Neuronal stem cell (in vitro differentiated cells): ENCODE results near the gene OR2AT4.

Experiments used
- DNase-seq: peaks from one replicate; pipeline ENCODE4 v3.0.0-alpha.2; 2013; ENCODE audit warnings: low spot score
- H2AFZ ChIP-seq: one replicate; pipeline ENCODE4 v1.6.1; 2013; ENCODE audit warnings: mild to moderate bottlenecking, low read length, inconsistent platforms
- H2AK5ac ChIP-seq: 2 replicates; pipeline ENCODE4 v1.6.1; 2013; ENCODE audit warnings: low read depth, mild to moderate bottlenecking, inconsistent platforms, low read length, moderate library complexity, mixed read lengths
- H2BK120ac ChIP-seq: 2 replicates; pipeline ENCODE4 v1.6.1; 2013; ENCODE audit warnings: low read depth, mild to moderate bottlenecking, inconsistent platforms, low read length, moderate library complexity, mixed read lengths
- H2BK12ac ChIP-seq: one replicate; pipeline ENCODE4 v1.6.1; 2013; ENCODE audit warnings: low read length, inconsistent platforms
- H2BK15ac ChIP-seq: 2 replicates; pipeline ENCODE4 v1.6.1; 2013; ENCODE audit warnings: mild to moderate bottlenecking, low read length, inconsistent platforms, mixed read lengths
- H2BK5ac ChIP-seq: one replicate; pipeline ENCODE4 v1.6.1; 2013; ENCODE audit warnings: inconsistent platforms, mild to moderate bottlenecking, low read length, moderate library complexity
- H3K14ac ChIP-seq: one replicate; pipeline ENCODE4 v1.6.1; 2013; ENCODE audit warnings: low read length, inconsistent platforms
- H3K18ac ChIP-seq: 2 replicates; pipeline ENCODE4 v1.6.1; 2013; ENCODE audit warnings: low read length, inconsistent platforms
- H3K23ac ChIP-seq: 2 replicates; pipeline ENCODE4 v1.6.1; 2013; ENCODE audit warnings: low read depth, mild to moderate bottlenecking, mixed read lengths, low read length, inconsistent platforms; ENCODE audit not compliant: poor library complexity
- H3K27ac ChIP-seq: replicated peaks from 3 replicates; pipeline ENCODE4 v1.5.1; 2013; ENCODE audit warnings: low read length, inconsistent platforms
- H3K27me3 ChIP-seq, 3 experiments: 2 replicates each; pipeline ENCODE4 v1.6.1; 2013; ENCODE audit warnings: low read length in 3 of 3, mild to moderate bottlenecking in 2 of 3, inconsistent platforms in 1 of 3, low read depth in 1 of 3, mixed read lengths in 1 of 3, moderate library complexity in 1 of 3; ENCODE audit not compliant: control insufficient read depth in 3 of 3, insufficient read depth in 3 of 3
- H3K36me3 ChIP-seq, 2 donors: replicated peaks in 1 of 2; 2 replicates each; pipeline ENCODE4 v1.6.1; 2013; ENCODE audit warnings: low read length in 2 of 2; ENCODE audit not compliant: control insufficient read depth in 2 of 2, insufficient read depth in 2 of 2
- H3K4ac ChIP-seq: 2 replicates; pipeline ENCODE4 v1.6.1; 2013; ENCODE audit warnings: inconsistent platforms, mild to moderate bottlenecking, low read length, moderate library complexity
- H3K4me1 ChIP-seq, 2 donors: 1 replicate in 1 of 2; 2 replicates in 1 of 2; pipeline ENCODE4 v1.6.1; 2013; ENCODE audit warnings: low read length in 2 of 2, low read depth in 1 of 2; ENCODE audit not compliant: control insufficient read depth in 2 of 2, insufficient read depth in 1 of 2
- H3K4me2 ChIP-seq: one replicate; pipeline ENCODE4 v1.6.1; 2013; ENCODE audit warnings: mild to moderate bottlenecking, low read length, inconsistent platforms; ENCODE audit not compliant: insufficient read depth, poor library complexity, severe bottlenecking
- H3K4me3 ChIP-seq, 2 donors: 2 replicates each; pipeline ENCODE4 v1.5.1; 2013; ENCODE audit warnings: low read length in 2 of 2, mild to moderate bottlenecking in 2 of 2, inconsistent platforms in 1 of 2, moderate library complexity in 1 of 2
- H3K79me1 ChIP-seq: one replicate; pipeline ENCODE4 v1.6.1; 2013; ENCODE audit warnings: low read depth, mild to moderate bottlenecking, inconsistent platforms, low read length, moderate library complexity
- H3K9ac ChIP-seq: one replicate; pipeline ENCODE4 v1.6.1; 2013; ENCODE audit warnings: mild to moderate bottlenecking, low read depth, low read length, inconsistent platforms; ENCODE audit not compliant: poor library complexity
- H3K9me3 ChIP-seq, 2 donors: replicated peaks in 1 of 2; 2 replicates each; pipeline versions ENCODE3 to v1.6.1; 2013; ENCODE audit warnings: low read length in 2 of 2, mild to moderate bottlenecking in 2 of 2, inconsistent platforms in 1 of 2, low read depth in 1 of 2, mixed read lengths in 1 of 2, moderate library complexity in 1 of 2; ENCODE audit not compliant: control insufficient read depth in 2 of 2, insufficient read depth in 1 of 2
- H4K8ac ChIP-seq: one replicate; pipeline ENCODE4 v1.6.1; 2013; ENCODE audit warnings: low read depth, mild to moderate bottlenecking, inconsistent platforms, low read length, moderate library complexity
- H4K91ac ChIP-seq: one replicate; pipeline ENCODE4 v1.6.1; 2013; ENCODE audit warnings: low read length, low read depth, mild to moderate bottlenecking, inconsistent platforms; ENCODE audit not compliant: poor library complexity
- whole genome bisulfite sequencing, 2 donors: extraction: QIAGEN DNeasy Blood & Tissue Kit; methylation state at CpG; one replicate each; pipeline ENCODE4 v1.1.7; 2013; ENCODE audit warnings: missing lambda C conversion rate in 2 of 2, mixed read lengths in 1 of 2; ENCODE audit not compliant: insufficient read length in 2 of 2, insufficient replicate concordance in 1 of 2; ENCODE audit errors: extremely low coverage in 2 of 2; 5-methylcytosine and 5-hydroxymethylcytosine counted together

OR2AT4 gene

GRCh38 chr11:75040167-75040770, 56.4 kb downstream of the OR2AT4 start:
- DNase-seq = no peak
- H3K27me3 ChIP-seq = no peaks in the 10 kb centered on the region
- H3K4ac ChIP-seq = no peak overlapping the region
- no peak overlapping the region for H3K4me2 ChIP-seq
- H3K4me1 ChIP-seq = peaks cover 0 to 3% of the 10 kb centered on the region in 2 donors
- H3K18ac ChIP-seq = no peak overlapping the region
- H3K36me3 ChIP-seq = no peaks in the 10 kb centered on the region
- H2BK12ac ChIP-seq = no peak overlapping the region
- no peak overlapping the region for H2BK15ac ChIP-seq
- no peak overlapping the region for H2BK120ac ChIP-seq
- H3K79me1 ChIP-seq = no peaks in the 10 kb centered on the region
- no peak overlapping the region for H2BK5ac ChIP-seq
- H4K91ac ChIP-seq = no peak overlapping the region
- H3K27ac ChIP-seq = no peak overlapping the region
- H3K9me3 ChIP-seq = no peaks in the 10 kb centered on the region
- H4K8ac ChIP-seq = no peak overlapping the region
- WGBS, 2 donors = no CpG with 5 or more reads among the region's 11 CpGs
- no peak overlapping the region for H3K14ac ChIP-seq
- H2AFZ ChIP-seq = no peak overlapping the region
- no peak overlapping the region for H3K4me3 ChIP-seq
- no peak overlapping the region for H3K9ac ChIP-seq
- no peak overlapping the region for H2AK5ac ChIP-seq
- H3K23ac ChIP-seq = no peak overlapping the region

- Histone ChIP-seq H3K4me1 (peaks cover 0 to 3% of the 10 kb centered on the region in 2 donors), H3K23ac (no peak overlapping the region), H3K4ac (no peak overlapping the region), H3K4me2 (no peak overlapping the region), H3K79me1 (no peaks in the 10 kb centered on the region), H2AK5ac (no peak overlapping the region), H3K14ac (no peak overlapping the region), H4K8ac (no peak overlapping the region), H2BK120ac (no peak overlapping the region), H3K36me3 (no peaks in the 10 kb centered on the region), H4K91ac (no peak overlapping the region), H3K27me3 (no peaks in the 10 kb centered on the region), H3K27ac (no peak overlapping the region), H2BK12ac (no peak overlapping the region), H2AFZ (no peak overlapping the region), H3K9me3 (no peaks in the 10 kb centered on the region), H2BK15ac (no peak overlapping the region), H3K4me3 (no peak overlapping the region), H3K9ac (peak overlapping the region; percentile 75), H2BK5ac (no peak overlapping the region), H3K18ac (no peak overlapping the region)
- WGBS, 2 donors = no CpG with 5 or more reads among the region's 3 CpGs
- no peak for DNase-seq
Observed at GRCh38 chr11:75035911-75036565, 60.6 kb downstream of the OR2AT4 start.

GRCh38 chr11:75035256-75035655, 61.4 kb downstream of the OR2AT4 start:
- H2AFZ ChIP-seq = no peak overlapping the region
- WGBS, 2 donors = no CpG with 5 or more reads among the region's 5 CpGs
- no peak overlapping the region for H2BK12ac ChIP-seq
- no peak overlapping the region for H2BK15ac ChIP-seq
- H3K36me3 ChIP-seq = no peaks in the 10 kb centered on the region
- H4K8ac ChIP-seq = no peak overlapping the region
- H2BK5ac ChIP-seq = no peak overlapping the region
- no peak overlapping the region for H2BK120ac ChIP-seq
- no peaks in the 10 kb centered on the region for H3K9me3 ChIP-seq
- H3K4me1 ChIP-seq = peaks cover 0 to 3% of the 10 kb centered on the region in 2 donors
- H2AK5ac ChIP-seq = no peak overlapping the region
- H3K23ac ChIP-seq = no peak overlapping the region
- no peak overlapping the region for H3K27ac ChIP-seq
- no peaks in the 10 kb centered on the region for H3K79me1 ChIP-seq
- no peak for DNase-seq
- H3K18ac ChIP-seq = no peak overlapping the region
- H3K4ac ChIP-seq = no peak overlapping the region
- H3K14ac ChIP-seq = no peak overlapping the region
- H4K91ac ChIP-seq = no peak overlapping the region
- no peak overlapping the region for H3K4me2 ChIP-seq
- H3K27me3 ChIP-seq = no peaks in the 10 kb centered on the region
- H3K9ac ChIP-seq = no peak overlapping the region
- H3K4me3 ChIP-seq = no peak overlapping the region

GRCh38 chr11:75033916-75034315, 62.8 kb downstream of the OR2AT4 start:
- Histone ChIP-seq H3K27ac (no peak overlapping the region), H3K27me3 (no peaks in the 10 kb centered on the region), H2BK12ac (no peak overlapping the region), H2BK120ac (no peak overlapping the region), H2AFZ (no peak overlapping the region), H3K36me3 (no peaks in the 10 kb centered on the region), H3K4me3 (no peak overlapping the region), H3K23ac (no peak overlapping the region), H4K8ac (no peak overlapping the region), H2BK15ac (no peak overlapping the region), H3K4me1 (peaks cover 0 to 3% of the 10 kb centered on the region in 2 donors), H3K4ac (no peak overlapping the region), H3K14ac (no peak overlapping the region), H2AK5ac (no peak overlapping the region), H3K18ac (no peak overlapping the region), H3K9ac (no peak overlapping the region), H2BK5ac (no peak overlapping the region), H3K79me1 (no peaks in the 10 kb centered on the region), H3K4me2 (no peak overlapping the region), H3K9me3 (no peaks in the 10 kb centered on the region), H4K91ac (no peak overlapping the region)
- WGBS, 2 donors = no CpG with 5 or more reads among the region's 3 CpGs
- no peak for DNase-seq
